Activated naive CD4-positive, alpha-beta T cell treated with anti-CD3 and anti-CD28 coated beads for 36 hours (primary cell): ENCODE results near the gene CBX2. TPM values are rescaled to one million over a fixed set of nuclear protein-coding genes. Genes with fewer than 3 reads are reported as not detected.

Source experiments
- CTCF ChIA-PET: fragments of 350-600 bp; sonication (Branson Sonifier 250); formaldehyde crosslinking; loops from one replicate; lab custom pipeline; 2021; ENCODE audit warnings: antibody characterized with exemption; lab: Charles Lee
- DNase-seq: peaks from one replicate; pipeline ENCODE4 v3.0.0-alpha.2; 2020
- H3K27ac Mint-ChIP-seq: one replicate; pipeline ENCODE4 v1.8.0; 2021; ENCODE audit warnings: mild to moderate bottlenecking, mixed read lengths
- H3K27me3 Mint-ChIP-seq: one replicate; pipeline ENCODE4 v1.8.0; 2021; ENCODE audit warnings: low read depth, mixed read lengths
- H3K36me3 Mint-ChIP-seq: one replicate; pipeline ENCODE4 v1.8.0; 2021; ENCODE audit warnings: low read depth, mixed read lengths
- H3K4me1 Mint-ChIP-seq: one replicate; pipeline ENCODE4 v1.8.0; 2021; ENCODE audit warnings: low read depth, mixed read lengths
- H3K4me3 Mint-ChIP-seq: one replicate; pipeline ENCODE4 v1.8.0; 2021; ENCODE audit warnings: mild to moderate bottlenecking, moderate library complexity, mixed read lengths
- H3K9me3 Mint-ChIP-seq: one replicate; pipeline ENCODE4 v1.8.0; 2021; ENCODE audit warnings: mixed read lengths
- intact Hi-C: fragments of 100-400 bp; cut with micrococcal nuclease; formaldehyde crosslinking; loops from one replicate; pipeline ENCODE4 v1.15.1; 2023
- total RNA-seq, 2 experiments: library from RNA; stranded (reverse); gene quantifications; one replicate each; pipeline ENCODE4 v1.2.3, GENCODE V29; 2021

The CBX2 gene
- 1 to 10 TPM; 5.2 to 5.8 TPM for total RNA-seq

DNA sequence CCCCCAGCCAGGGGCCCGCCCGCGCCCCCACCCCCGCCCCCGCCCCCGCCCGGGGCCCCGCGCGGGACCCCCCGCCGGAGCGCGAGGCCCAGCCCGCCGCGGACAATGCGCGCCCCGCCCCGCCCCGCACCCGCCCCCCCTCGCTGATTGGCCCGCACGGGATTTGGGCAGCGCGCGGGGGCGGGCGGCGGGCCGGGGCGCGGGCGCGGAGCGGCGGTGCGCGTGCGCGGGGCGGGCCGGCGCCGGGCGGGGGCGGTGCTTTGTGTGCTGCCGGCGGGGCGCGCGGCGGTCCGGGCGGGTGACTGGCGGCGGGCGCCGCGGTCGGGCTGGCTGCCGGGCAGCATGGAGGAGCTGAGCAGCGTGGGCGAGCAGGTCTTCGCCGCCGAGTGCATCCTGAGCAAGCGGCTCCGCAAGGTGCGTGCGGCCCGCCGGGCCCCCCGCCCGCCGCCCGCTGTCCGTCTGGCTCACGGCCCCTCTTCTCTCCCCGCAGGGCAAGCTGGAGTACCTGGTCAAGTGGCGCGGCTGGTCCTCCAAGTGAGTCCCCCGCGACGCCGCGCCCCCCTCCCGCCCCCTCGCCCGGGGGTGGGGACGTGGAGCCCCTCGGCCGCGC, at the start of gene CBX2:
Gene CBX2, plus strand, starts transcription at position 255 of the 610 bp plus-strand sequence. Its CDS starts 88 bp downstream, at position 343.
- intact Hi-C loops, result loop anchor here (1.0 to 2.0 kb wide), 2 partner anchors 19 to 32 kb away; partner anchors contain the start of gene CBX8
- H3K4me1 Mint-ChIP-seq, result peaks cover 12% of the 10 kb centered on the region
- peaks cover 68% of the 10 kb centered on the region for H3K27me3 Mint-ChIP-seq
- H3K9me3 Mint-ChIP-seq, result no peaks in the 10 kb centered on the region
- peak; percentile 81 for DNase-seq
- H3K27ac Mint-ChIP-seq, result no peak within 1 kb of the TSS
- H3K4me3 Mint-ChIP-seq, result peak within 1 kb of the TSS; percentile 82
- H3K36me3 Mint-ChIP-seq, result no peaks in the 10 kb centered on the region
- CTCF ChIA-PET, result interaction anchor here (2.3 kb wide), 1 partner anchor 32 kb away, joined by 10 read pairs; no protein-coding TSS in a partner anchor

DNA sequence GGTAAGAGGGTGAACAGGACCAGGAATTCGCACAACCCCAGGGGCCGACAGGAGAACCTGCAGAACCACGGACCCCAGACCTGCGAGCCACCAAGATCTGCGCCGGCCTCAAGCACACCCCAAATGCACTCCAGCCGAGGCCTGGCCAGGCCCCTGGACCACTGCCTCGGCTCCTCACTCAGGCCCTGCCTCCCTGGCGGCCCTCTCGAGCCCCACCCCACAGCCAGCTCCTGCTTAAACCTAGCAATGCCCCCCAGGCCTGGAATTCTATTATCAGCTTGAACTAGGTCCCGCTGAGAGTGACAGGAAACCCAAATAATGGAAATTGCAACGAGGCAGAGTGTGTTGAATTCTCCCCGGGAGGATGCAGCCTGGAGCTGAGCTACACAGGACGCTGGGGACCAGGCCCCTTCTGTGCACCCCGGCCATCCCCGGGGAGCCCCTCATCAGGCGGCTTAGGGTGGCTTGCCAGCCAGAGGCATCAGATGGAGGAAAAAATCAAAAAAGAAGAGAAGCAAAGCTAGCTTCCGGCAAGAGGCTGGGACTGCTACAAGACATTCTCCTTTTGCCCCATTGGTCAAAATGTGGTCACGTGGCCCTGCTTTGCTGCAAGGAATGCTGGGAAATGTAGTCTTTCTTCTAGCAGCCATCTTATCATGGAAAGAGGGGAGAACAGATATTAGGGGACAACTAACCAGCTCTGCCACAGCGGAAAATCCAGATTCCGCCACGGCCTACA, 49.6 kb upstream of the CBX2 start:
- no peaks in the 10 kb centered on the region for H3K9me3 Mint-ChIP-seq

DNA sequence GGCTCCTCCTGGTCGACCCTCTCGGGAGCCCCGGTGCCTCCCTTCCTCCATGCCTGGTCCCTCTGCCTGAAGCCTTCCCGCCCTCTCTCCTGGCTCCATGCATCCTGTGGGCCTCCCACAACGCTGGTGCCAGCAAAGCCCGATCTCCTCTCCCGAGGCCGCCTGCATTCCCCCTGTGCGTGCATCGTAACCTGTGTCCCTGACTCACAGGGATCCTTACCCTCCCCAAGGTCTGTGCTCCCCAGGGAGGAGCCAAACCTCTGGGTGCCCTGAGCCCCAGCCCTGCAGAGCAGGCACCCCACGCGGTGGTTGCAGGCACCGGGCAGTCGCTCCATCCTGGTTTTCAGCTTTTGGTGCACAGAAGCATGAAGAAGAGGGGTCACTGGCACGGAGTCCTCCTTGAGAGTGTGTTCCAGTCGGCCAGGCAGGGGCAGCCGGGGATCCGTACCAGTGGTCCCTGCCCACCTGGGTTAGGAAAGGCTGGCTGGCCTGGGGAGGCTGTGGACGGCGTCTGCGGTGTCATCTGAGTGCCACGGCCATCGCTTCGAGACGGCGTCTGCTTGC, 49.0 kb upstream of the CBX2 start:
- Mint-ChIP-seq H3K27ac (no peak overlapping the region), H3K9me3 (no peaks in the 10 kb centered on the region), H3K4me3 (peak overlapping the region; percentile 69)

More for the DNA sequence above, 49.6 kb upstream of the CBX2 start:
- peaks cover 11% of the 10 kb centered on the region for H3K4me1 Mint-ChIP-seq
- H3K4me3 Mint-ChIP-seq, result peak overlapping the region; percentile 69
- CTCF ChIA-PET, result interaction anchor here (1.8 kb wide), 1 partner anchor 13 kb away, joined by 10 read pairs; no protein-coding TSS in a partner anchor
- H3K36me3 Mint-ChIP-seq, result no peaks in the 10 kb centered on the region
- peak; percentile 93 for DNase-seq
- intact Hi-C loops, result no loop called here
- peak overlapping the region; percentile 77 for H3K27ac Mint-ChIP-seq
- H3K27me3 Mint-ChIP-seq, result no peaks in the 10 kb centered on the region

DNA sequence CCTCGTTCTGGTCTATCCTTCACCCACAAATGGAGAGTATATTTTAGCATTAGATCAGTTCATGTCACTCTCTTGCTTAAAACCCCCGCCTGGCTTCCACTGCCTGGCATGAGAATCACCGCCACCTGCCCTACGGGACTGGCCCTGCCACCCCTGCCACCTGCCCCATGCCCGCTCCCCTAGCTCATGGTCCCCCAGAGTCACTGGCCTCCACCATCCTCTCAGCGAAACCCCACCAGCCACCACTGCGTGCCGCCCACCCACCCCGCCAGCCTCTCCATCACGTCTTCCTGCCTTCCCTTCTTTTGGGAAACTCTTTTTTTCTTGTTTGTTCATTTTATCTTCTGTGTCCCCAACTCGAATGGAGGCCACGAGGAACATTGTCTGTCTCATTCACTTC, 48.2 kb upstream of the CBX2 start:
- intact Hi-C loops, result no loop called here
- Mint-ChIP-seq H3K27me3 (no peaks in the 10 kb centered on the region), H3K4me3 (no peak overlapping the region), H3K9me3 (no peaks in the 10 kb centered on the region), H3K27ac (no peak overlapping the region), H3K4me1 (peaks cover 11% of the 10 kb centered on the region), H3K36me3 (no peaks in the 10 kb centered on the region)
- CTCF ChIA-PET, result no interaction called here
- no peak for DNase-seq

More for the DNA sequence above, 49.0 kb upstream of the CBX2 start:
- Mint-ChIP-seq H3K36me3 (no peaks in the 10 kb centered on the region), H3K4me1 (peaks cover 11% of the 10 kb centered on the region), H3K27me3 (no peaks in the 10 kb centered on the region)
- intact Hi-C loops, result no loop called here
- CTCF ChIA-PET, result interaction anchor here (1.8 kb wide), 1 partner anchor 12 kb away, joined by 10 read pairs; no protein-coding TSS in a partner anchor
- DNase-seq, result no peak

DNA sequence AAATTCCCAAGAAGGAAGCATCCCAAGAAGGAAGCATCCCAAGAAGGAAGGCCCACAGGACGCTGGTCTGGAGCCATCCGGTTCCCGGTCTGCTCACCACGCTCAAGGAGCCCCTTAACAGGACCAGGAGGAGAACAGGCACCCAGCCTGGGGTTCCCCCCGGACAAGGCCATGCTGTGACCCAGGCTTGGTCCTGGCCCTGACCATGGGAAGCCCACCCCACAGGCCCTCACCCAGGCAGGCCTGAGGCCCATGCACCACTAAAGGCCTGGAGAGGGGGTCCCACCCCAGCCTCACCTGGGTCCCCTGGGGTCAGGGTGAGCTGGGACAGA, 47.5 kb upstream of the CBX2 start:
- H3K36me3 Mint-ChIP-seq, result no peaks in the 10 kb centered on the region
- CTCF ChIA-PET, result no interaction called here
- H3K9me3 Mint-ChIP-seq, result no peaks in the 10 kb centered on the region
- no peaks in the 10 kb centered on the region for H3K27me3 Mint-ChIP-seq
- H3K4me3 Mint-ChIP-seq, result no peak overlapping the region
- DNase-seq, result no peak
- intact Hi-C loops, result no loop called here
- H3K27ac Mint-ChIP-seq, result no peak overlapping the region
- peaks cover 11% of the 10 kb centered on the region for H3K4me1 Mint-ChIP-seq

DNA sequence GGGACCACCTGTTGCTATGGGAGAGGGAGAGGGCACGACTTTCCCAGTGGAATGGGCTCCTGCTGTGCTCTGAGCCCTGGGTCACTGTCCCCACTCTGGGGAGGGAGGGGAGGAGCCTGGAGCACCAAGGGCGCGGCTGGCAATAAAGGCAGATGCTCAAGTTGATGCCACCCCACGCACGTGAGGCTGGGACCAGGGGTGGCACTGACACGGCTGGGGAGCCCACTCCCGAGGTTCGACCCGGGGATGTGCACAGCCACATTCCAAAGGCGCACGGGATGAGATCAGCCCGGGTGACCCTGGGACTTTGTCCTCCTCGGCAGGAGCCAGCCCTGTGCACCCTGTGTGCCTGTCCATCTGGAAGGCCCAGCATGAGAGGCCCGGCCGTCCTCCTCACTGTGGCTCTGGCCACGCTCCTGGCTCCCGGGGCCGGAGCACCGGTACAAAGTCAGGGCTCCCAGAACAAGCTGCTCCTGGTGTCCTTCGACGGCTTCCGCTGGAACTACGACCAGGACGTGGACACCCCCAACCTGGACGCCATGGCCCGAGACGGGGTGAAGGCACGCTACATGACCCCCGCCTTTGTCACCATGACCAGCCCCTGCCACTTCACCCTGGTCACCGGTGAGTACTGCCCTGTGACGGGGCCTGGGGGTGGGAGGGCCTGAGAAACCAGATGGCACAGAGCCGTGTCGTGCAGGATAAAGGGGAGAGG, 47.0 kb upstream of the CBX2 start, which contains the start of gene ENPP7:
Gene ENPP7, plus strand, starts transcription at position 175 of the 715 bp plus-strand sequence. Its CDS starts 197 bp downstream, at position 372.
- Mint-ChIP-seq H3K36me3 (no peaks in the 10 kb centered on the region), H3K4me3 (no peak within 1 kb of the TSS), H3K27ac (no peak within 1 kb of the TSS), H3K27me3 (no peaks in the 10 kb centered on the region), H3K4me1 (peaks cover 11% of the 10 kb centered on the region), H3K9me3 (no peaks in the 10 kb centered on the region)
- intact Hi-C loops, result no loop called here
- CTCF ChIA-PET, result no interaction called here
- no peak for DNase-seq

DNA sequence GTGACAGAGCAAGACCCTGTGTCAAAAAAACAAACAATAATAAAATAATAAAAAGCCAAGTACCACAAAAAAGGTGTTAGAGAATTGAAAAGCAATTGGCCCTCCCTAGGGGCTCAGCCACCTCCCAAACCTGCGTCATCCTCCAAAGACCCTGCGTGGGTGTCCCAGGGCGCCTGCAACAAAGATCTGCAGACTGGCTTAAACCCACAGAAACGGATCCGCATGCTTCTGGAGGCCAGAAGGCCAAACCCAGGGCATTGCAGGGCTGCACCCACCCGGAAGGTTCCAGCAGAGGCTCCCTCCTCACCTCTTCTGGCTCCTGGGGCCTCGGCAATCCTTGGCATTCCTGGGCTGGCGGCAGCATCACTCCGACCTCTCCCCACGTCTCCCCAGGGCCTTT, 45.7 kb upstream of the CBX2 start:
- intact Hi-C loops, result no loop called here
- CTCF ChIA-PET, result interaction anchor here (1.6 kb wide), 1 partner anchor 9 kb away, joined by 12 read pairs; no protein-coding TSS in a partner anchor
- peaks cover 3% of the 10 kb centered on the region for H3K27me3 Mint-ChIP-seq
- H3K4me1 Mint-ChIP-seq, result peaks cover 11% of the 10 kb centered on the region
- no peak overlapping the region for H3K27ac Mint-ChIP-seq
- no peaks in the 10 kb centered on the region for H3K9me3 Mint-ChIP-seq
- DNase-seq, result no peak
- no peak overlapping the region for H3K4me3 Mint-ChIP-seq
- H3K36me3 Mint-ChIP-seq, result no peaks in the 10 kb centered on the region

DNA sequence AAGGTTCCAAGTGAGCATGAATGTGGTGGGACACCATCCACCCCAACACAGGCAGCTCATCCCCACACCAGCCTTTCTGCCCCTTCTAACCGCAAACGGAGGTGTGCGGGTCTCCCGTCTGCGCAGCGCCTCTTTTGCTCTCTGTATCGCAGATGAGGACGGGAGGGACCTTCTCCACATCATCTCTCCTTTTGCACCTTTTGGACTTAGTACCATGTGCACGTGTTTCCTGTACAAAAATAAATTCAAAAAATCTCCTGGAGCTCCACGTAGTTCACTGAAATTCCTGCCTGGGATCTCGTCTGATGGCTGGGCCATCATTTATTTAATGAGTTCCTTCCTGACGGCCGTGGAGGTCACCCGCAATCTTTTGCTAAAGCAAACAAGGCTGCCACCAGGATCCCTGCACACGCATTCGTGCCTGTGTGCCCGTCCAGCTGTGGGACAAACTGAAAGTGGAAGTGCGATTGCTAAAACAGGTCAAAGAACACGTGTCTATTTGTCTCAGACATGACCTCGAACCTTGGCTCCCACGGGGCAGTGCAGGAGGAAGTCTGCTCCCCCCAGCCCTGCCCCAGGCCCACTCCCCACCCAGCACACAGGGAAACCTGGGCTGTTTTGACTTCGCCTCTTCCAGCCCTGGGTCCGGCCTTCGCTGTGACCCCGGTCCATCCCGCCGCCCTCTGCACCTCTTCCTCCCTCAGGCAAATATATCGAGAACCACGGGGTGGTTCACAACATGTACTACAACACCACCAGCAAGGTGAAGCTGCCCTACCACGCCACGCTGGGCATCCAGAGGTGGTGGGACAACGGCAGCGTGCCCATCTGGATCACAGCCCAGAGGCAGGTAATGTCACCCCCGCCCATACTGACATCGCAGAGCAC, 44.9 kb upstream of the CBX2 start:
- DNase-seq, result no peak
- Mint-ChIP-seq H3K4me3 (peak overlapping the region; percentile 7), H3K27me3 (peaks cover 3% of the 10 kb centered on the region), H3K36me3 (no peaks in the 10 kb centered on the region), H3K4me1 (peaks cover 8% of the 10 kb centered on the region), H3K9me3 (no peaks in the 10 kb centered on the region), H3K27ac (no peak overlapping the region)
- CTCF ChIA-PET, result interaction anchor here (1.6 kb wide), 1 partner anchor 8 kb away, joined by 12 read pairs; no protein-coding TSS in a partner anchor
- intact Hi-C loops, result no loop called here

DNA sequence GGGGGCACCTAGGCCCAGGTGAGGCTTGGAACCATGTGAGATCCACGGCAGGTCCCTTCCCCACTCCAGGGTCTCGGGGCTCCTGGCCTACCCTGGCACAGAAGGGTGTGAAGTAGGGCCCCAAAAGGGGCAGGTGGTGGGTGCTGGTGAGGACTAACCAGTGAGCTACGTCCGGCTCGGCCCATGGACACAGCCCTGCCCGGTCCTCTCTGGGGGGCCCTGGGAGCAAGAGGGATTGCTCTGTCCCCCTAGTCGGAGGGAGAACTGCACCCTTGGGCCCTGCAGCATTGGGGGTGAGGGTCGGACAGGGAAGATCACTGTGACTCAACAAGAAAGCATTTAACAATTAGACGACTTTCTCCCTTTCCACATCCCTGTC, 44.3 kb upstream of the CBX2 start:
- intact Hi-C loops, result no loop called here
- no peaks in the 10 kb centered on the region for H3K9me3 Mint-ChIP-seq
- DNase-seq, result no peak
- H3K4me1 Mint-ChIP-seq, result peaks cover 8% of the 10 kb centered on the region
- H3K27me3 Mint-ChIP-seq, result peaks cover 4% of the 10 kb centered on the region
- no peak overlapping the region for H3K4me3 Mint-ChIP-seq
- H3K36me3 Mint-ChIP-seq, result no peaks in the 10 kb centered on the region
- H3K27ac Mint-ChIP-seq, result no peak overlapping the region
- CTCF ChIA-PET, result interaction anchor here (1.6 kb wide), 1 partner anchor 8 kb away, joined by 12 read pairs; no protein-coding TSS in a partner anchor

DNA sequence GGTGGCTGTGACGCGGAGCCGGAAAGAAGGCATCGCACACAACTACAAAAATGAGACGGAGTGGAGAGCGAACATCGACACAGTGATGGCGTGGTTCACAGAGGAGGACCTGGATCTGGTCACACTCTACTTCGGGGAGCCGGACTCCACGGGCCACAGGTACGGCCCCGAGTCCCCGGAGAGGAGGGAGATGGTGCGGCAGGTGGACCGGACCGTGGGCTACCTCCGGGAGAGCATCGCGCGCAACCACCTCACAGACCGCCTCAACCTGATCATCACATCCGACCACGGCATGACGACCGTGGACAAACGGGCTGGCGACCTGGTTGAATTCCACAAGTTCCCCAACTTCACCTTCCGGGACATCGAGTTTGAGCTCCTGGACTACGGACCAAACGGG, 42.9 kb upstream of the CBX2 start:
- CTCF ChIA-PET, result no interaction called here
- peaks cover 18% of the 10 kb centered on the region for H3K27me3 Mint-ChIP-seq
- H3K36me3 Mint-ChIP-seq, result no peaks in the 10 kb centered on the region
- H3K4me3 Mint-ChIP-seq, result no peak overlapping the region
- DNase-seq, result no peak
- H3K4me1 Mint-ChIP-seq, result peaks cover 4% of the 10 kb centered on the region
- no peak overlapping the region for H3K27ac Mint-ChIP-seq
- intact Hi-C loops, result no loop called here
- no peaks in the 10 kb centered on the region for H3K9me3 Mint-ChIP-seq

DNA sequence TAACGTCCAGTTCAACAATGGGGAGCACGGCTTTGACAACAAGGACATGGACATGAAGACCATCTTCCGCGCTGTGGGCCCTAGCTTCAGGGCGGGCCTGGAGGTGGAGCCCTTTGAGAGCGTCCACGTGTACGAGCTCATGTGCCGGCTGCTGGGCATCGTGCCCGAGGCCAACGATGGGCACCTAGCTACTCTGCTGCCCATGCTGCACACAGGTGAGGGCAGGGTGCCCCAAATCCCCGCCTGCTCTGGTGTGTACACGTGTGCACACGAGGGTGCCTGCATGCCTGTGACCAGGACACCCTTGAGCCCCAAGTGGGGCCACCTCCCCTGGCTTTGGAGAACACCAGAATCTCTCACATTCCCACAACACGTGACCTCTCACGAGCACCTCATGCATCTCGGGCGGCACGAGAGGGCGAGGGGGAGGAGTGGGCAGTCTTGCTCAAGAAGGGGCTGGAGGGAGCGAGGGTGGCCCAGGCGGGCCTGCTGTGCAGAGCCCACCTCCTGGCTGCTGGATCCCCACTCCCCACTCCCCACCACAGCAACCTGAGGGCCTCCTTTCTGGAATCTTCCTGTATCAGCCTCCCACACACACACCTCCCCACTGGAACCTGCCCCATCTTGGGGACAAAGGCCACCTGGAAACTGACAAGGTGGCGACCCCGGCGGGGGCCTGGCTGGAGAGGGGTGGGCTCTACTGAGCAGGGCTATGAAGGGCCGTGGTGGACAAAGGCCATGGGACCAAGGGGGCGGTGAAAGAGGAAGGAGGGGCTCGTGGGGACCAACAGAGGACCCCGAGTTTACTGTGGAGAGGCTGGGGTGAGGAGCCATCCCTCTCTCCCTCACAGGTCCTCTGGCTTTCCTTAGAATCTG, 40.7 kb upstream of the CBX2 start:
- Mint-ChIP-seq H3K27ac (no peak overlapping the region), H3K36me3 (no peaks in the 10 kb centered on the region), H3K4me3 (no peak overlapping the region), H3K4me1 (peaks cover 4% of the 10 kb centered on the region), H3K27me3 (peaks cover 24% of the 10 kb centered on the region), H3K9me3 (no peaks in the 10 kb centered on the region)
- CTCF ChIA-PET, result no interaction called here
- intact Hi-C loops, result no loop called here
- no peak for DNase-seq
